Epidermal melanocyte (primary cell): Measurements from ENCODE around the gene CYSRT1.

Experiments
- DNase-seq: peaks from one replicate; pipeline ENCODE4 v3.0.0; 2011; ENCODE audit warnings: low spot score; ENCODE audit not compliant: insufficient read length

Gene CYSRT1

DNA sequence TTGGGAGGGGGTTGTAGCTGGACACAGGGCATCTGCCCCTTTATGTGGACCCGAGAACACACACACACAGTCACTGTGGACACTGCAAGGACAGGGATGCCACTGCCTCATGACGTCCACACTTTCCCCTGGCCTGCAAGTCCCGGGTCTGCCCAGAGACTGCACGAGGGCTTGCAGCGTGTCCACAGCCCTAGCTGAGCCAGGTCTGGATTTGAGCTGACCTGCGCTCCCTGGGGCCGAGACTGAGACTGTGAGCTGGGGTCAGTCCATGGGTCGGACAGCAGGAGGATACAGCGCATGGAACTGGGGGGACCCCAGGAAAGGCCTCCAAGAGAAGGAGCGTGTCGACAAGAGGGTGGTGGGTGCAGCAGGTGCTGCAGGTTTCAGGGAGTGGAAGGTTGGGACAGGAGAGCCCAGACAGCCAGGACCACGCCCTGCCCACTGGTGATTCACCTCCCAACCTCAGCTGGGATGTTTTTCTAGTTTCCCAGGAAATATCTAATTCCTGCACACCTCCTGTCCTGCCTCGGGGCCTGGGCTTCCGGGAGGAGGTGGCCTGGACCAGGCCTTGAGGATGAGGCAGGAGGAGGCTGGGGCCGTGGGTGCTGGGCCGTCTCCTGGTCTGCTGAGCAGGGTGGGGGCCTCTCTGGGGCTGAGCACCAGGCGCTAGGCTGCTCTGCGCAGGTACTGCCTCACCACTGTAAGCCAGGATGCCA lies 1.5 kb downstream of the CYSRT1 start:
- no peak for DNase-seq

DNA sequence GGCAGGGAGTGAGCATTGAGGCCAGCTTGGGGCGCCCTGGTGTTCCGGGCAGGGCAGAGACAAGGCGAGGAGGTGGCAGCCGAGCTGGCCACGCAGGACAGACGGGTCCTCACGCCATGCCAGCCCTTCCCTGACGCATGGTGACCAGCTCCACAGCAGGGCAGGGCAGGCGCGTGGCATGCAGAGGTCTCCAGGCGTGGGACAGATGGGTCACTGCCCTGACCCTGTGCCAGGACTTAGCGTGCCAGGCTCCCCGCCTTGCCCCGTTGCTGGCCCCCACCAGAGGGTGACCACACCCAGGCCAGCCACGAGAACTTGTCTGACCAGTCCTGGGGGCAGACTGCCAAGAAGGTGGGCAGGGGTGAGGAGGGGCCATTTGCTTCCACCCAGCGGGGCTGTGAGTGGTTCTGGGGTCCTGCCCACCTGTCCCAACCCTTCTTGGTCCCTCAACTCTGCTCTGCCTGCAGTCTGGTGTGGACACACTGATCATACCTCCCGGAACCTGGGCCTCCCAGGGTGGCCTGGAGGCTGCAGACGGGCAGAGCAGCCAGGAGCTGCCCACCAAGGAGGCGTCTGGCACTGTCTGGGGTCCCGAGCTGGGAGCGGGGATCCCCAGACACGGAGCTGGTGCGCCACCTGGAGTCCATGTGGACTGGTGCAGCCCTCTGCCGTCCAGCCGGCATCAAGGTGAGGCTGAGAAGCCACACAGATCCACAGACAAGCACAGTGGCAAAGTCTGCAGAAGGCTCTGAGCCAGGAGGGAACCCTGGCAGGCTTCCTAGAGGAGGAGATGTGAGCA lies 2.3 kb downstream of the CYSRT1 start, which contains the start of gene RNF224:
Gene RNF224 (plus strand): TSS at position 449 of the 799 bp plus-strand sequence. CDS start 834 bp downstream, outside the sequence.
- DNase-seq = peak; percentile 91

DNA sequence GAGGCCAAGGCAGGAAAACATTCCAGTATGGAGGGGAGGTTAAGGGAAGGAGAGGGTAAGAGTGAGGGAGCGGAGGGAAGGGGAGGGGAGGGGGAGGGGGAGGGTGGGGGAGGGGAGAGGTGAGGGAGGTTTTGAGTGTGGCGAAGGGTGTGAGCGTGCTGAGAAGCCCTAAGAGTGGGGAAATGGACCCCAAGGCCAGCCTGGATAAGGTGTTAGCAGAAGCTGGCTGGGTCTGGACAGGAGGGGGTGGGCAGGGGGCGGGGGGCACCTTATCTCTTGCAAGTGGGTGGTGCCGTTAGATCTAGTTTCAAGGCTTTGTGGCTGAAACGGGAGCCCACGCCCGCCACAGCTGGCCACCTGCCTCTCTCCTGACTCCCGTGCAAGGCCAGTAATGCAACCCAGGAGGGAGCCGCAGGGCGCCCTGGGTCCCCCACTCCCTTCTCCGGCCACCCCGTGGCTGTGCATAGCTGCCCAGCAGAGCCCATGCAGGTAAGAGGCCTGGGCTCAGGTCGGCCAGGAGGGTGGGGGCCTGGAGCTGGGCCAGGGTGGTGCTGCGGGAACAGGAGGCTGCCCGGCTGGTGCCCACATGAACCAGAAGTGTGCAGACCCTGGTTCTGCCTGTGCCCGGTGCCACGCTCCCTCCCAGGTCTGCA lies 3.0 kb downstream of the CYSRT1 start:
- DNase-seq = no peak

DNA sequence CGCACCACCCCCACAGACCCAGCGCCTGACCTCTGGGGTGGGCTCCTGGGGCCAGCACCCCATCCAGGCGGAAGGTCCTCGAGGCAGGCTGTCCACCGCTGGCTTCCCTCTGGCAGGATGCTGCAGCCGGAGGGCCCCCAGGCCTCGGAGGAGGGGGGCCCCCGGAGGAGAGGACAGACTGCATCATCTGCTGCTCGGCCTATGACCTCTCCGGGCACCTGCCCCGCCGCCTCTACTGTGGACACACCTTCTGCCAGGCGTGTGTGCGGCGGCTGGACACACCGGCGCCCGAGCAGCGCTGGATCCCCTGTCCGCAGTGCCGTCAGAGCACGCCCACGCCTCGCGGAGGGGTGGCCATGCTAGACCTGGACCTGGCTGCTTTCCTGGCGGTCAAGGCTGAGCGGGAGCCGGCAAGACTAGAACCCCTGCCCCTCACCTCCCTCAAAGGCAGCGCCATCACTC lies 3.6 kb downstream of the CYSRT1 start:
- DNase-seq = no peak

DNA sequence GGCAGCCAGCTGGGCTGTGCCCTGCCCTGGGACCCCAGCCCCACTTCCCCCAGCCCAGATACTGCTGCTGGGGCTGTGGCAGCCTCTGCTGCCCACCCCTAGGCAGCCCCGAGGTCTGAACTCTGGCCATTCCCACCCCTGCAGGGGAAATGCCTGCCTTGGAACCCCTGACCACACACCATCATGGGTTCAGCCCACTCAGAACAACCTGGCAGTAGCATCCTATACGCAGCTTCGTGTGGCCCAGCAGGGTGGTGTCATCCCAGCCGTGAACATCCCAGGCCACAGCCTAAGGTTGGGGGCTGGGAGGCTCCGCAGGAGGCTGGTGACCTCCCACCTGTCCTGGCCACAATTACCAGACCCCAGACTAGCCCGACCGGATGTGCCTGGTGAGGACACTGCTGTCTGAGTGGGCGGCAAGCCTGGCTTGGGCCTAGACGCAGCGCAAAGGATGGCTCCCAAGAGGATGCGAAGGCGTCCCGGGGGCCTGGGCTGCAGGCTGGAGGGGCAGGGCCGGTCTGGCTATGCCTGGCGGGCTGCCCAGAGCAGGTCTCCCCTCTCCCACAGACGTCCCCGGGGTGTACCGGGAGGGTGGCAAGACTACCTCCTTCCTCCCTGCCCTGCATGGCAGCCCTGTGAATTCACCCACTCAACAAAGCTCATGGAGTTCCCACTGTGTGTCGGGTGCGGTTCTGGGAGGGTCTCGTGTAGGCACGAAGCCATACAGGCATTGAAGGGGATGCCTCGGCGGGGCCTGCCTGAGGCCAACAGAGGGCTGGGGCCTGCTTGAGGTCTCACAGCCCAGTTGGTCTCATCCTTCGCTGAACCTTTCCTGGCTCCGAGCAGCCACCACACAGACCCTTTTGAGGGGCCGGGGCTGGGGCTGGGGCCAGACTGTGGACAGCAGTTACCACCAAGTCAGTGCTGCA lies 4.3 kb downstream of the CYSRT1 start:
- no peak for DNase-seq

DNA sequence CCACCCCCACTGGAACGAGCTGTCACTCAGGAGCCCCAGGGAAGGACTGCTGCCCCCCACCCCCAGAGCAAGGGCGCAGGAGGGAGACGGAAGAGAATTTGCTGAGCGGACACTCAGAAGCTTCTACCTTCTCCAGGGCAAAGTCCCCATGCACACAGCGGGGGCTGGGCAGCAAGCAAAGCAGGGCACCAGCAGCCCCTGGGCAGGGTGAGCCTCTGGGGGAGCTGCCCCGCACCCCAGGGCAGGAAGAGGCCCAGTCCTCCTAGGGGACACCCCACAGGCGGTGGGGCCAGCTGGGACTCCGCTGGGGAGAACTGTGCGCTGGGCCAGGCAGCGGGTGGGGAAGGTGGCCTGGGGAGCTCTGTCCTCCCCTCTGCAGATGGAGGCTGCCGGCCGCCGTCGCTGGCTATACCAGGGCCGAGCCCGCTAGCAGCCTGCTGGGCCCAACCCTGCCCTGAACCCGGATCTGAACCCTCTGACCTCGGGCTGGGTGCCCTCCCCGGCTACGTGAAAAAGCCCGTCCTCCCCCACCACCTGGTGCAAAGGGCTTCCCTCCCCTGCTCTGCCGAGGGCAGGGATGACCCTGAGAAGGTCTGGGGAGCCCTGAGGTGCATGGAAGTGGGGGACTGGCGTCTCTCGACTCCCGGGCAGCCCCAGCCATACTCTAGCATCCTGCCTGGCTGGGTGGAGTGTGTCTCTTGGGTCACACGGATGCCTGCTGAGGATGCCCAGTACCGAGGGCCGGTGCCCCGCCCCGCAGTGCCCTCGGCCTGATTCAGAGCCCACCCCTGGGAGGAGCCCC lies 5.1 kb downstream of the CYSRT1 start:
- DNase-seq = no peak

DNA sequence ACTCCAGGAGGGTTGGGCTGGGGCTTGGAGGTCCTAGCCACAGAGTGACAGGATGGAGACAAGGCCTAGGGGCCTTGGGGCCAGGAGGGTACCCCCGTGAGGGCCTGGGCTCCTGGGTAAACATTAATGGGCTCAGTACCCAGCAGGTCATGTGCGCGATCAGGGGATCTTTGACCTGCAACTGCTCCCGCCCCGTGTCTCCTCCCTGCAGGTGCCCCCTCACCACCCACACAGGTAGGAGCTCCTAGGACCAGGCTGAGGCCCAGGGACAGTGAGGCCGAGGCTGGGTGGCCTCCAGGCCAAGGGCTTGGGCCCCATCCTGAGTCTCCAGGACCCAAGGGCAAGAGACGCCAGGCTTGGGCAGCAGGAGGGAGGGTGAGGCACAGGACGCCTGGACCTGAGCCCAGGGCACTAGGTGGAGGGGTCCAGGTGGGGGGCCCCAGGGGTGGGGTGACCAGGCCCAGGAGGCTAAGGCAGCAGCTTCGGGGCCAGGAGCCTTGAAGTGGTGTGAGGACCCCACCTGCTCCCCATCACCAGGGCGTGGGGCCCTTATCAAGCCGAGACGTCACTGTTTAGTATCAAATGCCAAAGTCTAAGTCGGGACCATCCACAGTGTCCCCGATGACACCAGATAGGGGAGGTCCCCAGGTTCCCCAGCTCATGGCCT lies 5.9 kb downstream of the CYSRT1 start, which contains the start of gene SLC34A3:
Gene SLC34A3 (plus strand): TSS at position 197 of the 667 bp plus-strand sequence. CDS start 802 bp downstream, outside the sequence.
- DNase-seq = no peak

DNA sequence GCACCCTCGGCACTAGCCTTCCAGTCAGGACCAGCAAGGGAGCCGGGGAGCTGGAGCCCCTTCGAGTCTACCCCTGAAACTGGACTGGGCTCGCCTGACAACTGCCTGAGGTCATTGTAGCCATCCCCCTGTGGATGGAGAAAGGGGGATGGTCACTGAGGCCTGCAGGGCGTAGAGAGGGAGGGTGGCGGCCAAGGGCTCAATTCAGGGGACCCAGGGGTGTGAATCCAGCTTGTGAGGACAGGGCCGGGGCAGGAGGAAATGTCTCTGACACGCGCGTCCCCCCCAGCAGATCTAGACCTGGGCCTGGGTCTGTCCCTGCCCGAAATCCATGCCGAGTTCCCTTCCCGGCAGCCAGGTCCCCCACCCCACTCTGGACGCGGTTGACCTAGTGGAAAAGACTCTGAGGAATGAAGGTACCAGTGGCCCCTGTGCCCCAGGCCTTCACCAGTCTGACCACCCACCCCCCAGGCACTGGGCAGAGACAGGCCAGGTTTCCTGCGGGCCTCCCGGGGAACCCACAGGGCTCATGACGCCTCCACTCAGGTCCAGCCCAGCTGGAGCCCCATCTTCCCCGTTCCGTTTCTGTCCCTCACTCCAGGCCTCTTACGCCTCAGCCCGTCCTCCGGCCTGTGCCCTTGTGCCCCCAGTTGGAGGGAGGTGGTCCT lies 6.5 kb downstream of the CYSRT1 start:
- no peak for DNase-seq

DNA sequence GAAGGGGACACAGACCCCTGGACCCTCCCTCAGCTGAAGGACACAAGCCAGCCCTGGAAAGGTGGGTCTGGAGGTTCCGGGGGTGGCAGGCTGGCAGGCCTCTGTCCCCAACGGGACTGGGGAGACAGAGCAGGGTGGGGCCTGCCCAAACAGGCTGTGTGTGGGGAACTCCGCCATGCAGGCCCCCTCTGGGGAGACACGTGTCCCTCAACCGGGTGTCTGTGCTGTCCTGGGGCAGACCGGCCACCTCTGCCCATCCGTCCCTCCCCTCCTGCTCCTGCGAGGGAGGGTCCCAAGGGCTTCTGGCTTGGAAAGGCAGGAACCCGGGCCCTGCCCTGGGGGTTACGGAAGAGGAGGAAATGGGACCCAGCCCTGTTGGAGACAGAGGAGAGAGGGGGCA lies 7.1 kb downstream of the CYSRT1 start:
- no peak for DNase-seq

DNA sequence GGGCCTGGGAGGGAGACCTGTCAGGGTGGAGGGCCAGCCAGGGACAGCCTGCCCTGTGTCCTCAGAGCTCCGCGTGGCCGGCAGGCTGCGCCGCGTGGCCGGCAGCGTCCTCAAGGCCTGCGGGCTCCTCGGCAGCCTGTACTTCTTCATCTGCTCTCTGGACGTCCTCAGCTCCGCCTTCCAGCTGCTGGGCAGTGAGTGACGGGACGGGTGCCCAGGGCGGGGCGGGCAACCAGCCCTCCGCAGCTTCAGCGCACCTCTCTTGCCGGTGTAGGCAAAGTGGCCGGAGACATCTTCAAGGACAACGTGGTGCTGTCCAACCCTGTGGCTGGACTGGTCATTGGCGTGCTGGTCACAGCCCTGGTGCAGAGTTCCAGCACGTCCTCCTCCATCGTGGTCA lies 7.5 kb downstream of the CYSRT1 start:
- no peak for DNase-seq

DNA sequence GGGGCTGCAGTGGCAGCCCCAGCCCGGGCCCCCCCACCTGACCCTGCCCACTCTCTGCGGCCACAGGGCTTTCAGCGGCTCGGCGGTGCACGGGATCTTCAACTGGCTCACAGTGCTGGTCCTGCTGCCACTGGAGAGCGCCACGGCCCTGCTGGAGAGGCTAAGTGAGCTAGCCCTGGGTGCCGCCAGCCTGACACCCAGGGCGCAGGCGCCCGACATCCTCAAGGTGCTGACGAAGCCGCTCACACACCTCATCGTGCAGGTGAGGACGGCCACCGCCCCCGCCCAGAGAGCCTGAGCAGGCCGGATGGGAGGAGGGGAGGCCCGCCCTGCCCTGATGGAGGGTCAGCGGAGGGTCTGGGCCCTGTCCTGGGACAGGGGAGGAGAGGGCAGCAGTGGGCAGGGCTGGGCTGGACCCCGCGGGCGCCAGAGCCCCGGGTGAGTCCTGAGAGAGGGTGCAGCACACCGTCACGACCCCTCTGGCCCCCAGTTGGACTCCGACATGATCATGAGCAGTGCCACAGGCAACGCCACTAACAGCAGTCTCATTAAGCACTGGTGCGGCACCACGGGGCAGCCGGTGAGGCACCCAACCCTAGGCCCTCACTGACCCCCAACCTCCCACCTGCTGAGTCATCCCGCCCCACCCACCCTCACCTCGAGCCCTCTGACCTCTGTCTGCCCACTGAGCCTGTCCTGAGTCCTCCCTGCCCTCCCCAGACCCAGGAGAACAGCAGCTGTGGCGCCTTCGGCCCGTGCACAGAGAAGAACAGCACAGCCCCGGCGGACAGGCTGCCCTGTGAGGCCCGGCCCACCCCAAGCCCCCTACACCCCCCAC lies 8.4 kb downstream of the CYSRT1 start:
- no peak for DNase-seq

DNA sequence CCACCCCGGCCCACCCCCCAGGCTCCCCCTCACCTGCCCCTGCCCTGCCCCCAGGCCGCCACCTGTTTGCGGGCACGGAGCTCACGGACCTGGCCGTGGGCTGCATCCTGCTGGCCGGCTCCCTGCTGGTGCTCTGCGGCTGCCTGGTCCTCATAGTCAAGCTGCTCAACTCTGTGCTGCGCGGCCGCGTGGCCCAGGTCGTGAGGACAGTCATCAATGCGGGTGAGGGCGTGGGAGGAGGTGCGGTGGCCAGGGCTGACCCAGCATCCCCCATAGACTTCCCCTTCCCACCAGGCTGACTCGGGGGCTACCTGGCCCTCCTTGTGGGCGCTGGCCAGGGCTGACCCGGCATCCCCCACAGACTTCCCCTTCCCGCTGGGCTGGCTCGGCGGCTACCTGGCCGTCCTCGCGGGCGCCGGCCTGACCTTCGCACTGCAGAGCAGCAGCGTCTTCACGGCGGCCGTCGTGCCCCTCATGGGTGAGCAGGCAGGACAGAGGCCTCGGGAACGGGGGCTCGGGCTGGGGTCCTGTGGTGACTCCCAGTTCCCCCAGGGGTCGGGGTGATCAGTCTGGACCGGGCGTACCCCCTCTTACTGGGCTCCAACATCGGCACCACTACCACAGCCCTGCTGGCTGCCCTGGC lies 9.2 kb downstream of the CYSRT1 start:
- DNase-seq = no peak

DNA sequence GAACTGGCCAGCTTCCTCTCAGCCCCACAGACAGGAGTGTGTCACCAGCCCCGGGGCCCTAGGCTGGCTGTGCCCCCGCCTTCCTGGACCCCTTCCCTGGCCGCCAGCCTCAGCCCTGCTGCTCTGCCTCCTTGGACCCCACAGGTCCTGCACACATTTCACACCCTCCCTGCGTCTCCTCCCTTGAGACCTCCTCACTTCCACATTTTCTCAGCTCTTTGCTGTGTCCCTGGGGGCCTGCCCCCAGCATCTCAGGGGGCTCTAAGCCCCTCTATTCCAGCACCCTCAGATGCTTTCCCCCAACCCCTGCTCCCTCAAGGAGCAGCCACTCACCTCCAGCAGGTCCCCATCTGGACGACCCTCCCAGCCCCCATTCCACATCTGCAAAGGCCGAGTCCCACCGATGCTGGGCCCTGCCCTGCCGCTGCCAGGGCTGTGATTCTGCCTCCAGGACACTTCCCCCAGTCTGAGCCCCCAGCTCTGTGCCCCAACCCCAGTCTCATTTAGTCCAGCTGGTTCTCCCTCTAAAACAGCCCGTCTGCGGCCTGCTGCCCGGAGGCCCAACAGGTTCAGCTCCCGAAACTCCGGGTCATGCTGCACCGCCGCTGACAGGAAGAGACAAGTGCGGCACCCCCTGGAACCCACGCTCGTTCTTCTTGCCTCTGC lies 9.9 kb downstream of the CYSRT1 start:
- DNase-seq = no peak

DNA sequence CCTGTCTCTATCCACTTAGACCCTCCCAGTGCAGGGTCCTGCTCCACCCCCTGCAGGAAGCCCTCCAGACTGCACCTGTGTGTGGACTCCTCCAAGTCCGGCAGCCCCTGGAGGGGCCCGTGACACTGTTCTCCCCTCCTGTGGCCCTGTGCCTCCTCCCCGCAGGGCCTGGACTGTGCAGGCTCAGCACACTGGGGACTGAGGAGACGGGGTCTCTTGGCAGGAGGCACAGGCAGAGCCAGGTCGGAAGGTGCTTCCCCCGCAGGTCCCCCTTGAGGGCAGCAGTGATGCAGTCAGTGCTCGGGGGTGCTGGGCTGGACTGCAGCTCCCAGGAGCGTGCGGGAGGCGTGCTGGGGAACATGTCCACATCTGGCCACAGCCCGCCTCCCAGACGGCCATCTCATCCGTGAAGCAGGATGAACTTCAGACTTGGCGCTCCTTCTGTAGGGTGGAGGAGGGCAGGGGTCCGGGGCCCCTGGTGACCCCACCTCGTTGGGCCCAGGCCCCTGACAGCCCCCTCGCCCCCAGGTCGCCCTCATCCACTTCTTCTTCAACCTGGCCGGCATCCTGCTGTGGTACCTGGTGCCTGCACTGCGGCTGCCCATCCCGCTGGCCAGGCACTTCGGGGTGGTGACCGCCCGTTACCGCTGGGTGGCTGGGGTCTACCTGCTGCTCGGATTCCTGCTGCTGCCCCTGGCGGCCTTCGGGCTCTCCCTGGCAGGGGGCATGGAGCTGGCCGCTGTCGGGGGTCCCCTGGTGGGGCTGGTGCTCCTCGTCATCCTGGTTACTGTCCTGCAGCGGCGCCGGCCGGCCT lies 10.7 kb downstream of the CYSRT1 start:
- DNase-seq = no peak

DNA sequence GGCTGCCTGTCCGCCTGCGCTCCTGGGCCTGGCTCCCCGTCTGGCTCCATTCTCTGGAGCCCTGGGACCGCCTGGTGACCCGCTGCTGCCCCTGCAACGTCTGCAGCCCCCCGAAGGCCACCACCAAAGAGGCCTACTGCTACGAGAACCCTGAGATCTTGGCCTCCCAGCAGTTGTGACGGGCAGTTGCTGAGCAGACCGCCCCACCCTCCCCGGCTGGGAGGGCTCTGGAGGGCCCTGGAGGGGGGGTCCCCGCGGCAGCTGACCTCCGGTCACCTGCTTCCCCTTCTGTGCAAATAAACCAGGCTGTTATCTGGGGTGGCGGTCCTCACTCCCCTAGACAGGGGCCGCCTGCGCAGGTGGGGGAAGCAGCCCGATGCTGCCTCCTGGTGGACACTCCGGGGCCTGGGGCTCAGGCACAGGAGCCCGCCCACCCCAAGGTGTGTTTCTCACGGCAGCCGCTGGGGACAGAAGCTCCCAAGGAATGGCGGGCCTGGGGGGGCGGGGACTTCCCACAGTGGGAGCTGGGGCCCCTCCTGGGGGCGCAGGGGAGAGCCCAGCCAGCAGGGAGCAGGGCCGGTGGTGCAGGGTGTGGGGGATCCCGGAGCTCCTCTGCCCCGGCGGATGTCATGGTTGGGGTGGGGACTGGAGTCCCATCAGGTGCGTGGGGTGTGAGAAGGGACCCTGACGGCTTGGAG lies 11.4 kb downstream of the CYSRT1 start:
- DNase-seq = peak; percentile 96
